ENCODE measurements around the gene SH3PXD2A. TPM values are rescaled to one million over a fixed set of nuclear protein-coding genes. Genes with fewer than 3 reads are reported as not detected.

Gene SH3PXD2A
- total RNA-seq, 1 donor from 2014 or later, result 35.2 TPM

DNA sequence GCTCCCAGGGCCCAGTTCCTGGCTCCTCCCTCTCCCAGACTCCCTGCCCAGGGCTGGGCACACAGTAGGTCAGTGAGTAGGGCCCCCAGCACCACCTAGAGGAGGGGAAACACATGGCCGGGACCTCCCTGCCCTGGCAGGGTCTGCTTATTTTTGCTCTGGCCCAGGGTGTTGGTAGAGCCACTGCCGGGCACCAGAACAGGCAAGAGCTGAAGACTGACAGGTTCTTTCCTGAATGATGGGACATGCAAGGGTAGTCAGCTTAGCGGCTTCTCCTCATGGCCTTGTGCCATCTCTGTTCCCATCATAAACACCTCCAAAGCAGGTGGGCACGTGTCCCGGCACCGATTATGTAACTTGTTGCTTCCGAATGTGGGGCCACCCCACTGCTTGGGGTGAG is 275.4 kb downstream of the SH3PXD2A start:
- ATAC-seq (no peak), DNase-seq (no peak)
- TF ChIP-seq, protein P1, sequence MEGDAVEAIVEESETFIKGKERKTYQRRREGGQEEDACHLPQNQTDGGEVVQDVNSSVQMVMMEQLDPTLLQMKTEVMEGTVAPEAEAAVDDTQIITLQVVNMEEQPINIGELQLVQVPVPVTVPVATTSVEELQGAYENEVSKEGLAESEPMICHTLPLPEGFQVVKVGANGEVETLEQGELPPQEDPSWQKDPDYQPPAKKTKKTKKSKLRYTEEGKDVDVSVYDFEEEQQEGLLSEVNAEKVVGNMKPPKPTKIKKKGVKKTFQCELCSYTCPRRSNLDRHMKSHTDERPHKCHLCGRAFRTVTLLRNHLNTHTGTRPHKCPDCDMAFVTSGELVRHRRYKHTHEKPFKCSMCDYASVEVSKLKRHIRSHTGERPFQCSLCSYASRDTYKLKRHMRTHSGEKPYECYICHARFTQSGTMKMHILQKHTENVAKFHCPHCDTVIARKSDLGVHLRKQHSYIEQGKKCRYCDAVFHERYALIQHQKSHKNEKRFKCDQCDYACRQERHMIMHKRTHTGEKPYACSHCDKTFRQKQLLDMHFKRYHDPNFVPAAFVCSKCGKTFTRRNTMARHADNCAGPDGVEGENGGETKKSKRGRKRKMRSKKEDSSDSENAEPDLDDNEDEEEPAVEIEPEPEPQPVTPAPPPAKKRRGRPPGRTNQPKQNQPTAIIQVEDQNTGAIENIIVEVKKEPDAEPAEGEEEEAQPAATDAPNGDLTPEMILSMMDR (IDR thresholded peaks at IDR 0.05), result no peak
- no peak overlapping the region for H3K4me3 ChIP-seq
- H3K36me3 ChIP-seq, result no peaks in the 10 kb centered on the region
- peaks cover 4% of the 10 kb centered on the region for H3K27me3 ChIP-seq
- no peaks in the 10 kb centered on the region for H3K9me3 ChIP-seq
- no peaks in the 10 kb centered on the region for H3K4me1 ChIP-seq
- intact Hi-C loops (cut with DNase I), result no loop called here
- no peak overlapping the region for H3K27ac ChIP-seq

DNA sequence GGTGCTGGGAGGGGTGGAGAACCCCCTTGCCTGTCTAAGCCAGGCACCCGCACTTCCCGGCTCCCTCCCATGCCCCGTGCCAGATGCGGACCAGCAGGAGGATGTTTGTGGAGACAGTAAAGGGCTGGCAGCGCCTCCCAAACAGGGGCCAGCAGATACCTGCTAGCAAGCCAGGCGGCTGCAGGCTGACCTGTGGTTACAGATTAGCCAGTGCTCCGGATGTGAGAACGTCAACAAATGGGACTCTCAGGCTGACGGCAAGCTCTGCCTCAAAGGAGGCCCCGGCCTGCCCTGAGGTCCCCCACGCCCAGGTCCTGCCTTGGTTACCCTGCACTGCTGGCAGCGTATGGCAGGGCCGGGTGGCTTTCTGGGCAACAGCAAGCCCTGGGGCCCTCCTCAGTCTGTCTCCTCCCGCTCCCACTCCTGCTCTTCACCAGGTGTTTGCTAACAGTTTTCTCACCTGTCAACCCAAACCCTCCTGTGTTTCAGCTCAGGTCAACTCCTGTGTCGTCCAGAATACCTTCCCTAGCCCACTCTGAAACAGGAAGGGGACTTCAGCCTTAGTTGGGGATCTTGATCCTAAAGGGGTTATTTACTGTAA is 276.5 kb downstream of the SH3PXD2A start:
- Histone ChIP-seq H3K36me3 (no peaks in the 10 kb centered on the region), H3K27me3 (peaks cover 4% of the 10 kb centered on the region), H3K9me3 (no peaks in the 10 kb centered on the region), H3K4me1 (no peaks in the 10 kb centered on the region), H3K27ac (no peak overlapping the region), H3K4me3 (no peak overlapping the region)
- ATAC-seq (no peak), DNase-seq (no peak)
- intact Hi-C loops (cut with DNase I), result no loop called here
- TF ChIP-seq, protein P1 (IDR thresholded peaks at IDR 0.05), result no peak

DNA sequence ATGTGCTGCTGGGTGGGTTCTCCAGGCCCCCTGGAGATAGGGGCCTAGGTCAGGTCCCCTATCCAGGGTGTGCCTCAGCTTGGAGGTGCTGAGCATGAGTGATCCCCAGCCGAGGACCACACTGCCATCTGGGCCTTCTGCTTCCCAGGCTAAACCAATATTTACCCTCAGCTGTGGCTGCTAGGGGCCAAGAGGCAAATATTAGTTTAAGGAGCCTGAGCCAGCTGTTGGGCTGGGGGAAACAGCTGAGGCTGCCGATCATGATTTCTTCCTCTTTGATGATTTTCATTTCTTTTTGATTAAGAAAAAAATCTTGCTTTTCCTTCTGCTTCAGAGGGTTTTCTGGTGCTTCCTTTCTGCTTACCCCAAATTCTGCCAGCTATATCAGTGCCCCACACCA is 278.5 kb downstream of the SH3PXD2A start:
- intact Hi-C loops (cut with DNase I), result no loop called here
- Histone ChIP-seq H3K27me3 (no peaks in the 10 kb centered on the region), H3K4me3 (no peak overlapping the region), H3K36me3 (no peaks in the 10 kb centered on the region), H3K4me1 (no peaks in the 10 kb centered on the region), H3K9me3 (no peaks in the 10 kb centered on the region), H3K27ac (no peak overlapping the region)
- no peak for DNase-seq
- no peak for ATAC-seq
- TF ChIP-seq, protein P1 (IDR thresholded peaks at IDR 0.05), result no peak

DNA sequence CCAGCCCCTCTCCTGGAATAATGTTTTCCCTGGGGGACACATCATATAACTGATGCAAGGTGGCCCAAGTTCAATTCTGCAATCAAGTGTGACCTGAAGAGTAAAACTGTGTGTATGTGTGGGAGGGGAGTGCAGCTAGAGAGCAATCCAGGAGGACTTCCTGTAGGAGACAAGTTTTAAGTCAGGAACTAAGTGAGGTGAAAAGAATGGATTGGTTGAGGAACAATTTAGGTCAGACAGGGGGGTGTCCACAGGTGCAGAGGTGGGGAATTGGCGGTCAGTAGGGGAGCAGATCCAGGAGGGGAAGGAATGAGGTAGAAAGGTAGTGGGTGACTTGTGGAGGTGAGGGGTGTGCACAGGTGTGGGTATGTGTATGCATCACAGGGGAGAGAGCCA is 279.3 kb downstream of the SH3PXD2A start:
- TF ChIP-seq, protein P1 (IDR thresholded peaks at IDR 0.05), result no peak

DNA sequence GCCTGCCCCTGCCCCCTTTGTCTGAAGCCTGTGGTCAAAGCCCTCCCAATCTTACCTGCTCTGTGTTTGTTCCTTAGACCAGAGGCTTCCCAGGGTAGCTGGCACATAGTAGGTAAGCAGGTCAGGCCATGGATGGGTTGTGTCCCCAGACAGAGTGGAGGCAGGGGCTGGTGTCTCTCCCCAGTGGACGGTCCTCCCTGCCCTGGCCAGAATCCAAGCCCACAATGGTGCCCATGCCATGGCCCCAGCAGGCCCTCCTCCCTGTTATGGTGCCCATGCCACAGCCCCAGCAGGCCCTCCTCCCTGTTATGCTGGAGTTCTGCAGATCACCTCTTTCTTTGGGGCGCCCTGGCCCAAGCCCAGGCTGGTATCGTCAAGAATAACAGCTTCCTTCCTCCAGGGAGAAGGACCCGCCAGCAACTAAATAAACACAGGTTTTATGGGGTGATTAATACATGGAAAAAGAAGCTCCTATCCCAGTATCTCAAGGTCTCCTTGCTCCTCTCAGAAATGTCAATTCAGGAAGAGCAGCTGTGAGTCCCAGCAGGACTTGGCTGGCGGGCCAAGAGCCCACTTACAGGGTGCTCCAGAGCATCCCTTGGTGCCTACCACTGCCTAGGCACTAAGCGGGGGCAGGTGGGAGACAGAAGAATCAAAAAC is 279.8 kb downstream of the SH3PXD2A start:
- intact Hi-C loops (cut with DNase I), result no loop called here
- no peaks in the 10 kb centered on the region for H3K4me1 ChIP-seq
- DNase-seq, result no peak
- H3K27ac ChIP-seq, result no peak overlapping the region
- no peaks in the 10 kb centered on the region for H3K36me3 ChIP-seq
- no peaks in the 10 kb centered on the region for H3K9me3 ChIP-seq
- H3K27me3 ChIP-seq, result no peaks in the 10 kb centered on the region
- TF ChIP-seq, protein P1 (IDR thresholded peaks at IDR 0.05), result no peak
- ATAC-seq, result no peak
- no peak overlapping the region for H3K4me3 ChIP-seq

More for the DNA sequence above, 279.3 kb downstream of the SH3PXD2A start:
- intact Hi-C loops (cut with DNase I), result no loop called here
- H3K27me3 ChIP-seq, result no peaks in the 10 kb centered on the region
- no peaks in the 10 kb centered on the region for H3K9me3 ChIP-seq
- no peak for DNase-seq
- ATAC-seq, result no peak
- no peaks in the 10 kb centered on the region for H3K4me1 ChIP-seq
- no peak overlapping the region for H3K4me3 ChIP-seq
- no peak overlapping the region for H3K27ac ChIP-seq
- no peaks in the 10 kb centered on the region for H3K36me3 ChIP-seq
